Mucosa of gallbladder (tissue), 1 donor: ENCODE measurements around the gene RRAGC. TPM values are rescaled to one million over a fixed set of nuclear protein-coding genes. Genes with fewer than 3 reads are reported as not detected.
"Not testable (repeated sequence)": the region's sequence is repeated elsewhere in the genome, so short reads cannot be mapped to it uniquely, and the experiment has no call there.

Experiments
- DNase-seq: peaks from one replicate; pipeline ENCODE4 v3.0.0-alpha.2; 2020; ENCODE audit warnings: low spot score
- total RNA-seq: library from RNA; stranded (reverse); gene quantifications from one replicate; pipeline ENCODE4 v1.2.1, GENCODE V29; 2021
- donor health status: DM: no; HTN: no; CAD: no.

The RRAGC gene
- total RNA-seq, 1 donor from 2014 or later: 21.0 TPM

- DNase-seq: no peak
These were observed 42.1 kb downstream of the RRAGC start for GRCh38 chr1:38817267-38818174.

GRCh38 chr1:38815903-38816627, 43.5 kb downstream of the RRAGC start:
- DNase-seq: no peak

DNA sequence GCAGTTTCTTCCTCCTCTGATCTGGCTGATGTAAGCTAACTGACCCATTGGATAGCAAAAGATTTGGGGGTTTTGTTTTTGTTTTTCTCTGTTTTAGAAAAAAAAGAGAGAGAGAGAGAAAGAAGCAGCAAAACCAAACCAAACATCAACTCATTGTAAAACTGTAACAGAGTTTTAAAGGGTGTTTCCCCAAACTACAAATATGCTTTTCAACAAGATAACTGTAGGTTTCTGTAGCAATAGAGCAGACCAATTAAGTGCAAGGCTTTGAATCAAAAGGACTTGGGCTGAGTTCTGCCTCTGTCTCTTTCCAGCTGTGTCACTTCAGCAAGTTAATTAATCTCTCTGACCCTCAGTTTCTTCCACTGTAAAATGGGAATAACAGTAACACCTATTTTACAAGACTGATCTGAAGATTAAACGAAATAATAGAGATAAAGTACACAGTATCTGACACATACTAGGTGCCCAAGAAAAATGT, 44.5 kb downstream of the RRAGC start:
- DNase-seq: no peak

DNA sequence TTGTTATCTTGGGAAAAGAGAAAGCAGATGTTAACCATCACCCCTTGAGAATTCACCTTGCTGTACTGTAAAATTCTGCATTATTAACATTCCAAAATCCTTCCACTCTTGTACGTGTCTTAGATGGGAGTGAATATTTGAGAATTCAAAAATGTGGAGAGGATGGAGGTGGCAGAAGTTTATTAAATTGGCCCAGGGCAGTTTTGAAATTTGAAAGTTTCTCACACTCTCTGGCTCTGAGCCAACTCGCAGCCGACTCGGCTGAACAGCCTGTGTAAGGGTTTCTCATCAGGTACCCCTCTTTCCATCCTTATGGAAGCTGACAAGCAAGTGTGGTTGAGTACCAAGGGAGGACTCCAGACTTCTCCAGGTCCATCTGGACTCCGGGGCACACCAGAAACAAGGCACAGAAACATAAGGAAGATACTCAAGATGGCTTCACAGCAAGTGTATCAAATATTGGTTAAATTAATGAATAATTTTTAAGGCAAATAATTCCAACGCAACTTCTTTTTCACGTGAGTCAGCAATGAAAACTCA, 45.1 kb downstream of the RRAGC start:
- DNase-seq: no peak

GRCh38 chr1:38812981-38813380, 46.6 kb downstream of the RRAGC start:
- DNase-seq: no peak

DNA sequence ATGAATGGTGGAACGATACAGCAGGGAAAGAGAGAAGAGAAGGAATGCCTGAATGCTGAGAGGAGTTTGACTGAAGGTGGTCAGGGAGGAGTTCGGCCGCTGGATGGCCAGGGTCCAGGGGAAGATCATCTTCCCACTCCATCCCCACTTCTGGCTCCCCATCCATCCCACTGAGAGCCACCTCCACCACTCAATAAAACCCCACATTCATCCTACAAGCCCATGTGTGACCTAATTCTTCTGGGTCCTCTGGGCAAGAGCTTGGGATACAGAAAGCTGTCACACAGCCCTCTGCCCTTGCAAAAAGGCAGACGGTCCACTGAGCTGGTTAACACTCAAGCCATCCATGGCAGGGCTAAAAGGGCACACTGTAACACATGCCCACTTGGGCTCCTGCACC, 48.1 kb downstream of the RRAGC start:
- DNase-seq: not testable (repeated sequence)

DNA sequence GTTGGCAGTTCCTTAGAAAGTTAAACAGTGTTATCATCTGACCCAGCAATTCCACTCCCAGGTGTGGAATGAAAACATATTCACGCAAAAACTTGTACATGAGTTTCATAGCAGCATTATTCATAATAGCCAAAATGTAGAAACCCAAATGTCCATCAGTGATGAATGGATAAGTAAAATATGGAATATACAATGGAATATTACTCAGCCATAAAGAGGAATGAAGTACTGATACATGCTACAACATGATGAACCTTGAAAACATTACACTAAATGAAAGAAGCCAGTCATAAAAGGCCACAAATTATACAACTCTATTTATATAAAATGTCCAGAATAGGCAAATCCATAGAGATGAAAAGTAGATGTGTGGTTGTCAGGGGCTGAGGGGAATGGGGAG, 53.5 kb downstream of the RRAGC start:
- no peak for DNase-seq

DNA sequence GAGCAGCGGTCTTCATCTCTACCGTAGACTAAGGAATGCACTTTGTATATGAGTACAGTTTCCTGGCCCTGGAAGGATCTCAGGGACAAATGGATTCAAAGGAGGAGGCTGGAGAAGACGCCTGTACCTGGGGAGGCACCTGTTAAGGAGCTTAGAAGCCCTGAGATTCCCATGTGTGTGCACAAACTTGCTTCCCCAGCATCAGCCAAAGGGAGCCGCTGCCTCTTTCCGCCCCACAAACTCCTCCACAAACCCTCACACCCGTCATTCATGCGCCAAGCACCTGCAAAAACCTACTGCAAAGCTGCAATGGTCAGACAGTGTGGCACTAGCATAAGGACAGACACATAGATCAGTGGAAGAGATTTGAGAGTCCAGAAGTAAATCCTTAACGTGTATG, 54.5 kb downstream of the RRAGC start:
- no peak for DNase-seq

GRCh38 chr1:38804062-38804886, 55.3 kb downstream of the RRAGC start:
- no peak for DNase-seq

- DNase-seq: no peak
These were observed 55.9 kb downstream of the RRAGC start for GRCh38 chr1:38803647-38804046.

GRCh38 chr1:38800720-38801671, 58.6 kb downstream of the RRAGC start:
- no peak for DNase-seq

- no peak for DNase-seq
These were observed 66.3 kb downstream of the RRAGC start for GRCh38 chr1:38793299-38793698.

- DNase-seq: no peak
These were observed 67.7 kb downstream of the RRAGC start for GRCh38 chr1:38791892-38792291.

GRCh38 chr1:38791164-38791515, 68.4 kb downstream of the RRAGC start:
- DNase-seq: no peak

GRCh38 chr1:38790422-38791163, 69.0 kb downstream of the RRAGC start:
- no peak for DNase-seq

DNA sequence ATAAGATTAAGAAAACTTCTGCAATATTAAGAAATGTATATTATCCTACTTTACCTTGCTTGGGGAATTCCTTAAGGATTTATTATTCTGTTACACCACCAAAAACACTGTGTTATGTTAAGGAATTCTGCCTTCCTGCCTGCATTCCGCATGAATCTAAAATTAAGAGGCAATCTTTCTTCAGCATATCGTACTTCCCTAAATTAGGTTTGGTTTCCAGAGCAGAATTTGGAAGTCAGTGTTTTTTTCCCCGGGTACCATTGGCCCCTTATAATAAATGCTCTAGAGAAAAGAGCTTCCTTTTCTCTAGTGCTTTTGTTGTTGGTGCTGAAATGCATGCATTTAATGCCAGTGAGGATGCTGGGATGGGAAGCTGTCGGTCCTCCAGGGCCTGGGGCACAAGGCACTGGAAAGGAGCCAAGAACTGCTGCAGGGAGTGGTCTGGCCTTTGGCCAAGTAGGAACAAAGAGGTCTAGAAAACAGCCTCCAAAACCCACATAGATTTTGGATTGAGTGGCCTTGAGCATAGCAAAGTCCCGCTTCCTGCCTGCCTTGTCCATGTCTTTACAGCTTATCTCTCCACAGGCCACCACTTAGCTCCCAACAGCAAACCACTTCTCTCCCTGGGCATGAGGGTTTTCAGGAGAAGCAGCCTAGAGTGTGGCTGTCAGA, 69.9 kb downstream of the RRAGC start:
- no peak for DNase-seq

DNA sequence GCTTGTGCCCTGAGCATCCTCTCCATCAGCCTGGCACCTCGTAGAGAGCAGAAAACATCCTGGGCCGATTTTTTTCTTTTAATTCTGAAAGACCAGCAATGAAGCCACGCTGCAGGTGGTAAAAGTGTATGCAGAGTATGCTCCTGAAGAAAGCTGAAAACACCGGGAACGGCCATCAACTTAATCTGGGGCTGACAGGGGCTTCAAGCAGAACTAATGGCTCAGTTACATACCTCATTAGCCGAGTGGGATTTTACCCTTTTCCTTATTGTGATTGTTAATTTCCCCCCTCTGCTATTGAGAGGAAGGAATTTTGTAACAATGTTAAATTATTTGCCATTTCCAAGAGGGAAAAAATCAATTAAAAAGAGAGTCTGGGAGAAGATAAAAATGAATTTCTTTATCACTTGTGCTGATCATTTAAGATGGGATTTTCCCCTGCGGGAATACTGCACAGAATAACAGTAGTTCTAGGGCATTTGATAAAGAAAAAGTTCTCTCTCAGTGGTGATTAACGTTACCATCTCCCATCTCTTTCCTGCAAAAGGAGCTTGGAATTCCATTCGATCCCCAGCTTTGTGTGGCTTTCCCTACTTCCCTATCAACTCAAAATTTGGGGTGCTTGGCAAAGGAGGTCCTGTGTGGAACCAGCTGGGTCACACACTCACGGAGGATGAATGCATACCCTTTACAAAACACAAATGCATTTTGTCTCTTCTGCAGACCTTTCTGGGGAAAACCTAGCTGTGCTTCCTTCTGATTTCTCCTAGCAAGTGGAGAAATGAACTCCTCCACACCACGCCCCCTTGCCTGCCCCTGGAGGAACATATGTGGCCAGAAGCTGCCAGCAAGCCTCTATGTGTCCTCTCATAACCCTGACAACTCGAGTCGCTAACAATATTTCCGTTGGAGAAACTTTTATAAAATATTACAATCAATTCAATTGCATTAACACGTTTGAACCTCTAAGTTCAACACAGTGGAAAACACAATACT, 70.9 kb downstream of the RRAGC start:
- no peak for DNase-seq
